Endothelial cell of umbilical vein (primary cell): ENCODE results near the gene RGS19. TPM values are rescaled to one million over a fixed set of nuclear protein-coding genes. Genes with fewer than 3 reads are reported as not detected.

Source experiments
- BruUV-seq: library from RNA; stranded (reverse); fragments of 400-500 nt; replicated peaks from 2 replicates; lab custom pipeline; 2021; lab: Mats Ljungman, UMichigan
- CTCF ChIA-PET: fragments of 300-600, 350-600 bp; sonication (Branson Sonifier 250); formaldehyde crosslinking; loops from one replicate; lab custom pipeline; 2021; ENCODE audit warnings: antibody characterized with exemption, inconsistent platforms; lab: Charles Lee
- POLR2A ChIA-PET: fragments of 300-600, 350-600 bp; sonication (Branson Sonifier 250); formaldehyde crosslinking; loops from one replicate; lab custom pipeline; 2021; ENCODE audit warnings: antibody characterized with exemption, inconsistent platforms; lab: Charles Lee
- DNase-seq: peaks from one replicate; pipeline ENCODE4 v3.0.0-alpha.2; 2011; ENCODE audit warnings: low read depth, low spot score
- FAIRE-seq: peaks from 2 replicates; lab custom pipeline; 2011; peaks lifted over from hg19 to GRCh38; lab: Jason Lieb, UNC
- H2AFZ ChIP-seq: 2 replicates; pipeline ENCODE4 v1.6.0; 2012; ENCODE audit warnings: low read depth, low read length, control low read depth, inconsistent platforms
- H3K27ac ChIP-seq: 2 replicates; pipeline ENCODE4 v1.5.1; 2011; ENCODE audit warnings: low read depth, mild to moderate bottlenecking, control low read depth, low read length, moderate library complexity; ENCODE audit not compliant: insufficient read depth
- H3K27me3 ChIP-seq, 2 experiments: 2 replicates each; pipeline versions ENCODE4 v1.6.0 to v1.6.1; 2011; ENCODE audit warnings: low read length in 2 of 2, mixed read lengths in 1 of 2; ENCODE audit not compliant: control insufficient read depth in 2 of 2, insufficient read depth in 2 of 2
- H3K36me3 ChIP-seq, 2 experiments: 2 replicates in 1 of 2; 3 replicates in 1 of 2; pipeline ENCODE4 v1.5.1; 2011; ENCODE audit warnings: low read length in 2 of 2, mild to moderate bottlenecking in 1 of 2, moderate library complexity in 1 of 2; ENCODE audit not compliant: control insufficient read depth in 2 of 2, insufficient read depth in 2 of 2; ENCODE audit errors: extremely low read depth in 1 of 2
- H3K4me1 ChIP-seq: 3 replicates; pipeline ENCODE4 v1.5.1; 2011; ENCODE audit warnings: mild to moderate bottlenecking, low read length; ENCODE audit not compliant: control insufficient read depth, insufficient read depth; ENCODE audit errors: extremely low read depth
- H3K4me2 ChIP-seq: 2 replicates; pipeline ENCODE4 v1.6.1; 2011; ENCODE audit warnings: low read length, control low read depth, mixed read lengths; ENCODE audit not compliant: insufficient read depth
- H3K4me3 ChIP-seq, 3 experiments: fragments of 200-600 bp in 1 of 3; sonication (generic), shearing (Covaris generic) in 1 of 3; replicated peaks in 1 of 3; 2 replicates each; pipeline ENCODE4 v1.5.1; 2011 to 2016; ENCODE audit warnings: control low read depth in 3 of 3, low read length in 3 of 3, mild to moderate bottlenecking in 2 of 3, inconsistent platforms in 1 of 3, low read depth in 1 of 3, moderate library complexity in 1 of 3; ENCODE audit not compliant: insufficient read depth in 1 of 3
- H3K79me2 ChIP-seq: 2 replicates; pipeline ENCODE4 v1.6.0; 2012; ENCODE audit warnings: low read length, inconsistent platforms; ENCODE audit not compliant: control insufficient read depth, insufficient read depth
- H3K9ac ChIP-seq: replicated peaks from 2 replicates; pipeline ENCODE3; 2011; ENCODE audit warnings: low read length, control low read depth; ENCODE audit not compliant: insufficient read depth; ENCODE audit errors: extremely low read depth
- H3K9me1 ChIP-seq: replicated peaks from 3 replicates; pipeline ENCODE4 v1.6.0; 2011; ENCODE audit warnings: mild to moderate bottlenecking, low read length; ENCODE audit not compliant: control insufficient read depth, insufficient read depth; ENCODE audit errors: extremely low read depth
- H3K9me3 ChIP-seq: replicated peaks from 2 replicates; pipeline ENCODE4 v1.5.1; 2012; ENCODE audit warnings: low read length, inconsistent platforms; ENCODE audit not compliant: control insufficient read depth, insufficient read depth
- H4K20me1 ChIP-seq: replicated peaks from 2 replicates; pipeline ENCODE3; 2011; ENCODE audit warnings: mild to moderate bottlenecking, low read length; ENCODE audit not compliant: control insufficient read depth, insufficient read depth; ENCODE audit errors: extremely low read depth
- EZH2 ChIP-seq: IDR thresholded peaks from 2 replicates; pipeline ENCODE4 v1.6.1; 2012; ENCODE audit warnings: borderline replicate concordance, low read depth, mild to moderate bottlenecking, moderate library complexity, low read length, inconsistent platforms; ENCODE audit not compliant: severe bottlenecking
- FOS ChIP-seq: IDR thresholded peaks from 2 replicates; pipeline ENCODE4 v1.6.1; 2011; ENCODE audit warnings: mild to moderate bottlenecking, low read length, moderate library complexity, borderline replicate concordance; ENCODE audit not compliant: insufficient read depth
- JUN ChIP-seq: IDR thresholded peaks from 2 replicates; pipeline ENCODE4 v1.6.1; 2011; ENCODE audit warnings: borderline replicate concordance, low read depth; ENCODE audit not compliant: insufficient read length, insufficient read depth
- dilution Hi-C: fragments of 300-500 bp; cut with MboI; formaldehyde crosslinking; loops from one replicate; pipeline ENCODE4 v1.15.0; 2019; ENCODE audit warnings: low sequenced_read_pairs; ENCODE audit not compliant: extremely low pct_ligation_motif_present
- intact Hi-C: fragments of 100-400 bp; cut with micrococcal nuclease; formaldehyde crosslinking; loops from one replicate; pipeline ENCODE4 v1.10.0; 2022
- polyA plus RNA-seq, 4 experiments: library from polyadenylated mRNA; depleted of rRNA in 3 of 4; stranded (reverse) in 3 of 4; unstranded in 1 of 4; fragments of >200 nt; gene quantifications; 2 replicates each; pipeline versions ENCODE4 v1.2.1 to v1.2.3, GENCODE V29; 2011 to 2012; ENCODE audit warnings: missing spikeins in 1 of 4
- total RNA-seq: library from RNA; stranded (reverse); gene quantifications from 2 replicates; pipeline ENCODE4 v1.2.3, GENCODE V29; 2021

RGS19 gene
- total and polyA plus RNA-seq, 2 donors (not counting 3 experiments of a cell fraction or from before 2014, with no cell fraction given), result 27.8 to 33.7 TPM

GRCh38 chr20:64084685-64085152, 5.4 kb upstream of the RGS19 start:
- Histone ChIP-seq H3K36me3 (no peaks in the 10 kb centered on the region), H3K4me3 (no peak overlapping the region), H3K4me1 (peaks cover 6% of the 10 kb centered on the region), H3K27me3 (peaks cover 23 to 32% of the 10 kb centered on the region in 2 experiments), H3K9ac (no peak overlapping the region), H3K27ac (no peak overlapping the region), H2AFZ (no peak overlapping the region), H3K79me2 (no peaks in the 10 kb centered on the region), H3K9me1 (no peaks in the 10 kb centered on the region), H3K4me2 (no peak overlapping the region), H4K20me1 (no peaks in the 10 kb centered on the region), H3K9me3 (no peaks in the 10 kb centered on the region)
- DNase-seq, result no peak
- POLR2A ChIA-PET, result no interaction called here
- dilution Hi-C loops, result no loop called here
- intact Hi-C loops, result no loop called here
- no peak for FAIRE-seq
- TF ChIP-seq JUN, result no peak
- TF ChIP-seq EZH2, result peak; percentile 58
- BruUV-seq, result no TSS peak
- CTCF ChIA-PET, result interaction anchor here (1.1 to 2.8 kb wide), 6 partner anchors 15 to 591 kb away, joined by 3 to 66 read pairs (median 6); no protein-coding TSS in a partner anchor

GRCh38 chr20:64083804-64084684, 4.7 kb upstream of the RGS19 start, which contains the start of gene LKAAEAR1:
Gene LKAAEAR1, minus strand, starts transcription at chr20:64084398. Its CDS starts 179 bp downstream, at chr20:64084219.
- H3K27ac ChIP-seq, result no peak within 1 kb of the TSS
- H3K9ac ChIP-seq, result no peak within 1 kb of the TSS
- peak within 1 kb of the TSS; percentile 34 for H3K4me2 ChIP-seq
- H3K36me3 ChIP-seq, result no peaks in the 10 kb centered on the region
- H3K9me1 ChIP-seq, result no peaks in the 10 kb centered on the region
- POLR2A ChIA-PET, result interaction anchor here (1.0 kb wide), 1 partner anchor 45 kb away, joined by 3 read pairs; no protein-coding TSS in a partner anchor
- dilution Hi-C loops (no loop called here), intact Hi-C loops (loop anchor here (1.0 kb wide), 2 partner anchors 18 to 36 kb away; no protein-coding TSS in a partner anchor)
- CTCF ChIA-PET, result interaction anchor here (0.7 to 2.8 kb wide), 23 partner anchors 9 to 591 kb away, joined by 3 to 66 read pairs (median 5); partner anchors contain the start of genes NPBWR2, PRPF6, SAMD10 and TCEA2
- no peak for FAIRE-seq
- H3K79me2 ChIP-seq, result no peaks in the 10 kb centered on the region
- peak within 1 kb of the TSS; percentile 46 for H2AFZ ChIP-seq
- H4K20me1 ChIP-seq, result no peaks in the 10 kb centered on the region
- peak within 1 kb of the TSS in 1 of 3 experiments; percentile 34 for H3K4me3 ChIP-seq
- BruUV-seq, result no TSS peak
- H3K9me3 ChIP-seq, result no peaks in the 10 kb centered on the region
- peaks cover 23 to 32% of the 10 kb centered on the region in 2 experiments for H3K27me3 ChIP-seq
- peak; percentile 100 for TF ChIP-seq EZH2
- no peak for TF ChIP-seq FOS
- peaks cover 10% of the 10 kb centered on the region for H3K4me1 ChIP-seq
- DNase-seq, result peak; percentile 23
